ENCODE measurements around the gene ATL1. TPM values are rescaled to one million over a fixed set of nuclear protein-coding genes. Genes with fewer than 3 reads are reported as not detected.
A peak's percentile ranks its signal among the peaks of the same experiment; 100 is the strongest.

Gene ATL1
- total RNA-seq, 4 donors from 2014 or later = 1.5 to 24.3 (median 13.0) TPM

DNA sequence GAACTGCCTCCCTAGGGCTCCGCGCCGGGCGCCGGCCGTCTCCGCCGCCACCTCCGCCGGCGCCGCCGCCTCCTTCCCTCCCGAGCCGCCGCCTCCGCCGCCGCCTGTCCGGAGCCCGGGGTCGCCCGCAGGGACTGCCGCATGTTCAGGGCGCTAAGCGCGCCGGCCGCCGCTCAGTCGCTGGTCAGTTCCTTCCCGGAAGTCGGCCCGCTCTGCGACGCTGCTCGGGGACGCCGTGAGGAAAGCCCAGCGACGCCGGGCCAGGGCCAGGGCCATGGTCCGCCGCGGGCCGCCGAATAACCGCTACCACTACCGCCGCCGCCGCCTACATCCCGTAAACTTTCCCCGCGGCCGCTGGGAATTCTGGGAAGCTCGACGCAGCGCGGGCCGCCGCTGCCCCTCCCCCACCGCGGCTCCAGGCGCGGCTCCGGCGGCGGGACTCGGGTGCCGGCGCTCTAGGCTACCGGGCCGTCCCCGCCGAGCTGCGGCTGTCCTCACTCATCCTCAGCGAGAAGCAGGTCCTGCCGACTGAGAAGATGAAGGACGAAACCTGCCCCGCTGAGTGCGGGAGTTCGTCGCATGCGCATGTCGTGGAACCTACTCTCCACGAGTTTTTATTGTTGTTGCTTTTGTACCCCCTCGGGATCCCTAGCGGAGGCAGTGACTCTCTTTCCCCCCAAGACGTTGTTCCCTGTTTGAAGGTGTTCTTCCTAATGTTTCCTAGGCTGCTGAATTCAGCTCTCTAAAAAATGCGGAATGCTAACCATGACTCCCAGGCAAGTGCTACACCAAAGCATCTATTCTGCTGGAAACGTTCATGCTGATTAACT is 108.3 kb downstream of the ATL1 start, which contains the start of gene SAV1:
Gene SAV1 (minus strand): TSS at position 311 of the 830 bp plus-strand sequence. CDS start 339 bp downstream, outside the sequence.
- DNase-seq = peak; percentile 83 to 85
- Histone ChIP-seq H3K27me3 (no peaks in the 10 kb centered on the region), H3K4me3 (peak within 1 kb of the TSS; percentile 76 to 93), H3K36me3 (no peaks in the 10 kb centered on the region), H3K9me3 (no peaks in the 10 kb centered on the region), H3K27ac (peak within 1 kb of the TSS; percentile 93 to 98), H3K4me1 (no peaks in the 10 kb centered on the region)
- intact Hi-C loops (cut with DNase I; ENCODE audit: low total_unique reads) = no loop called here
- peak; percentile 87 to 95 for TF ChIP-seq POLR2A (IDR thresholded peaks at IDR 0.05)
- TF ChIP-seq, protein P1, sequence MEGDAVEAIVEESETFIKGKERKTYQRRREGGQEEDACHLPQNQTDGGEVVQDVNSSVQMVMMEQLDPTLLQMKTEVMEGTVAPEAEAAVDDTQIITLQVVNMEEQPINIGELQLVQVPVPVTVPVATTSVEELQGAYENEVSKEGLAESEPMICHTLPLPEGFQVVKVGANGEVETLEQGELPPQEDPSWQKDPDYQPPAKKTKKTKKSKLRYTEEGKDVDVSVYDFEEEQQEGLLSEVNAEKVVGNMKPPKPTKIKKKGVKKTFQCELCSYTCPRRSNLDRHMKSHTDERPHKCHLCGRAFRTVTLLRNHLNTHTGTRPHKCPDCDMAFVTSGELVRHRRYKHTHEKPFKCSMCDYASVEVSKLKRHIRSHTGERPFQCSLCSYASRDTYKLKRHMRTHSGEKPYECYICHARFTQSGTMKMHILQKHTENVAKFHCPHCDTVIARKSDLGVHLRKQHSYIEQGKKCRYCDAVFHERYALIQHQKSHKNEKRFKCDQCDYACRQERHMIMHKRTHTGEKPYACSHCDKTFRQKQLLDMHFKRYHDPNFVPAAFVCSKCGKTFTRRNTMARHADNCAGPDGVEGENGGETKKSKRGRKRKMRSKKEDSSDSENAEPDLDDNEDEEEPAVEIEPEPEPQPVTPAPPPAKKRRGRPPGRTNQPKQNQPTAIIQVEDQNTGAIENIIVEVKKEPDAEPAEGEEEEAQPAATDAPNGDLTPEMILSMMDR (IDR thresholded peaks at IDR 0.05) = peak in 2 of 4 experiments; percentile 6 to 27

DNA sequence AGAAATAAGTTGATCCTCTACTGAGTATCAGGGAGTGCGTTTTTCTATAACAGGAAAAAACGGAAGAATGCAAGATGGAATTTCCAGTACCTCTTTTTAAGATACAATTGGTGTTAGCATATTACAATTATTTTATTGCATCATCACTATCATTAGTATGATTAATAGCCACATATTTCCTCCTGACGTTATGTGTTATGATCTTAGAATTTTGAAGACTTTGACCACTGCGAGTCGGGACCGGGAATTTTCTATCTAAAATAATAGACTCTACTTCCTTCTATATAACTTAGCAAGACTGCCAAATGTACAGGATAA is 108.8 kb downstream of the ATL1 start:
- peak overlapping the region; percentile 76 to 93 for H3K4me3 ChIP-seq
- no peaks in the 10 kb centered on the region for H3K9me3 ChIP-seq
- no peak for DNase-seq
- H3K27ac ChIP-seq = peak overlapping the region; percentile 93 to 98
- no peaks in the 10 kb centered on the region for H3K27me3 ChIP-seq
- TF ChIP-seq, protein P1 (IDR thresholded peaks at IDR 0.05) = no peak
- no peak for TF ChIP-seq POLR2A (IDR thresholded peaks at IDR 0.05)
- intact Hi-C loops (cut with DNase I; ENCODE audit: low total_unique reads) = no loop called here
- H3K36me3 ChIP-seq = no peaks in the 10 kb centered on the region
- H3K4me1 ChIP-seq = no peaks in the 10 kb centered on the region

DNA sequence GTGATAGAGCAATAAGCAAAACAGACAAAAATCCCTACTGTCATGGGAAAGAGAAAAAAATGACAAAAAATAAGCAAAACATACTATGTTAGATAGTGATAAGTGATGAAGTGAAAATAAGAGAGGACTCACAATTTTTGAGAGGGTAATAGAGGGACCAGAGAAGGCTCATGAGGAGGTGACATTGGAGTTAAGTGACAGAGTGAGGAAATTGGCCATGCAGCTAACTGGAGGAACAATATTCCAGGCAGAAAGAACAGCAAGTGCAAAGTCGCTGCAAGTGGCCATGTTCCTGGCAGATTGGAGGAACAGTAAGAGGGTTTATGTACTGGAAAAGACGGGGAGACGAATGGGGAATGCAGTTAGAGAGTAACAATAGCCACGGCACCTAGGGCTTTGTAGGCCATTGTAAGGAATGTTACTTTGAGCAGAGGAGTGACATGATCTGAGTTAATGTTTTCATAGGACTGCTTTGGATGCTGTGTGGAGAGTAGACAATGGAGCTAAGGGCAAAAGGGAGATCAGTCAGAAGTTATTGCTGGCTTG is 109.6 kb downstream of the ATL1 start:
- no peak for DNase-seq
- intact Hi-C loops (cut with DNase I; ENCODE audit: low total_unique reads) = no loop called here
- Histone ChIP-seq H3K27ac (peak overlapping the region; percentile 93 to 98), H3K4me1 (no peaks in the 10 kb centered on the region), H3K27me3 (no peaks in the 10 kb centered on the region), H3K36me3 (no peaks in the 10 kb centered on the region), H3K9me3 (no peaks in the 10 kb centered on the region), H3K4me3 (no peak overlapping the region)
- no peak for TF ChIP-seq POLR2A (IDR thresholded peaks at IDR 0.05)
- TF ChIP-seq, protein P1 (IDR thresholded peaks at IDR 0.05) = no peak

DNA sequence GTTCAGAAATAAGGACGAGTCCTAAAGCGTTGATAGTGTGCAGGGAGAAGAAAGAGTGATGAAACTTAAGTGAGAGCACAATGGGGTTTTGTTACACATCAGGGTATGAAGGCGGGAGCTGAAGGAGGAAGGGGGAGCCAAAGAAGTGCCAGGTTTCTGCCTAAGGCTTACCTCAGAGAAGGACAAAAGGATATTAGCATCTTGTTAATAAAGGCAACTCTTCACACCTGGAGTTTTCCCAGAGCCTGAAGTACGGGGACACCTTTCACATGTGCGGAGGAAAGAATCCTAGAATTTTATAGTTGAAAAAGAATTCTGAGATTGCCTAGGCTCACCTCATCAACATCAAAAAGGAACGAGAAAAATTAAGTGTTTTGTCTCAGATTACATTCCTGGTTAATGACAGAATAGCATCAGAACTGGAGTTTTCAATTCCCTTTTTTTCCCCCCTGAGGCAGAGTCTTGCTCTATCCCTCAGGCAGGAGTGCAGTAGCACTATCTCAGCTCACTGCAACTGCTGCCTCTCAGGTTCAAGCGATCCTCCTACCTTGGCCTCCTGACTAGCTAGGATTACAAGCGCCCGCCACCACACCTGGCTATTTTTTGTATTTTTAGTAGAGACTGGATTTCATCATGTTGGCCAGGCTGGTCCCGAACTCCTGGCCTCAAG is 110.4 kb downstream of the ATL1 start:
- H3K4me3 ChIP-seq = no peak overlapping the region
- TF ChIP-seq POLR2A (IDR thresholded peaks at IDR 0.05) = no peak
- TF ChIP-seq, protein P1 (IDR thresholded peaks at IDR 0.05) = no peak
- no peaks in the 10 kb centered on the region for H3K4me1 ChIP-seq
- no peak overlapping the region for H3K27ac ChIP-seq
- H3K36me3 ChIP-seq = no peaks in the 10 kb centered on the region
- H3K9me3 ChIP-seq = no peaks in the 10 kb centered on the region
- intact Hi-C loops (cut with DNase I; ENCODE audit: low total_unique reads) = no loop called here
- H3K27me3 ChIP-seq = no peaks in the 10 kb centered on the region
- no peak for DNase-seq

DNA sequence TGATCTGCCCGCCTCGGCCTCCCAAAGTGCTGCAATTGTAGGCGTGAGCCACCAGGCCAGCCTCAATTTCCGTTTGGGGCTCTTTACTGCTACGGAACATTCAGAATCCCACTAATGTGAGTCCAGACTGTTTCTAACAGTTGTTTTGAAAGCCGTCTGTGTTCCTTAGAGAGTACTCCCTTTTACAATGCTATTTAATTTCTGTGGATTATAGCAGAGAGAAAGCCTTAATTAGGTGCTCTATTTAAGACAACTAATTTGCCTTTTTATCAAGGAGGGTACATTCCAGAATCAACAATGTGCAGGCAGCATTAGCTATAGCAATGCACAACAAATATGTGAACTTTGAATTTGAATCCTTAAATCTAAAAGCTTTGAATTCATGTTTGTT is 110.9 kb downstream of the ATL1 start:
- Histone ChIP-seq H3K4me1 (no peaks in the 10 kb centered on the region), H3K36me3 (no peaks in the 10 kb centered on the region), H3K27me3 (no peaks in the 10 kb centered on the region), H3K9me3 (no peaks in the 10 kb centered on the region), H3K27ac (no peak overlapping the region), H3K4me3 (no peak overlapping the region)
- no peak for TF ChIP-seq POLR2A (IDR thresholded peaks at IDR 0.05)
- TF ChIP-seq, protein P1 (IDR thresholded peaks at IDR 0.05) = no peak
- intact Hi-C loops (cut with DNase I; ENCODE audit: low total_unique reads) = no loop called here
- DNase-seq = no peak

Data from uterus (tissue), 4 donors.